DOHH2 (cell line): ENCODE measurements around the gene KRTAP4-5.

Experiments used
- H3F3A ChIP-seq: fragments of 200-600 bp; sonication (generic), shearing (Covaris generic); 2 replicates; pipeline ENCODE4 v1.6.0; 2016; ENCODE audit warnings: antibody characterized with exemption, mild to moderate bottlenecking; ENCODE audit not compliant: control insufficient read depth, insufficient read depth
- H3K27ac ChIP-seq: fragments of 200-600 bp; sonication (generic); 2 replicates; pipeline ENCODE4 v1.5.1; 2014; ENCODE audit warnings: low read depth, mild to moderate bottlenecking, low read length, moderate library complexity
- H3K27me3 ChIP-seq: fragments of 200-600 bp; sonication (generic); 2 replicates; pipeline ENCODE4 v1.6.1; 2014; ENCODE audit warnings: mild to moderate bottlenecking, low read length, mixed read lengths; ENCODE audit not compliant: control insufficient read depth
- H3K36me3 ChIP-seq: fragments of 200-600 bp; sonication (generic); 2 replicates; pipeline ENCODE4 v1.6.1; 2014; ENCODE audit warnings: mild to moderate bottlenecking, low read length, moderate library complexity, mixed read lengths; ENCODE audit not compliant: control insufficient read depth
- H3K4me1 ChIP-seq: fragments of 200-600 bp; sonication (generic); 2 replicates; pipeline ENCODE4 v1.6.1; 2014; ENCODE audit warnings: mild to moderate bottlenecking, low read length, mixed read lengths; ENCODE audit not compliant: control insufficient read depth
- H3K4me2 ChIP-seq: fragments of 200-600 bp; sonication (generic); 2 replicates; pipeline ENCODE4 v1.6.0; 2014; ENCODE audit warnings: mild to moderate bottlenecking, low read length, moderate library complexity
- H3K4me3 ChIP-seq: fragments of 200-600 bp; sonication (generic); 2 replicates; pipeline ENCODE4 v1.5.1; 2014; ENCODE audit warnings: mild to moderate bottlenecking, low read length, mixed read lengths
- H3K79me2 ChIP-seq: fragments of 200-600 bp; sonication (generic); 2 replicates; pipeline ENCODE4 v1.6.1; 2014; ENCODE audit warnings: mild to moderate bottlenecking, low read length, mixed read lengths; ENCODE audit not compliant: control insufficient read depth
- H3K9me2 ChIP-seq: fragments of 200-600 bp; sonication (generic); replicated peaks from 2 replicates; pipeline ENCODE4 v1.6.1; 2014; ENCODE audit warnings: mild to moderate bottlenecking, low read length, mixed read lengths; ENCODE audit not compliant: control insufficient read depth
- H3K9me3 ChIP-seq: fragments of 200-600 bp; sonication (generic); 2 replicates; pipeline ENCODE4 v1.6.1; 2014; ENCODE audit warnings: antibody characterized with exemption, low read length, mixed read lengths; ENCODE audit not compliant: control insufficient read depth, insufficient read depth
- H4K20me1 ChIP-seq: fragments of 200-600 bp; sonication (generic); 2 replicates; pipeline ENCODE4 v1.6.0; 2014; ENCODE audit warnings: low read depth, mild to moderate bottlenecking, antibody characterized with exemption, low read length, moderate library complexity; ENCODE audit not compliant: control insufficient read depth, insufficient read depth
- CTCF ChIP-seq: fragments of 200-600 bp; sonication (generic); IDR thresholded peaks from one replicate; pipeline ENCODE4 v1.5.1; 2014; ENCODE audit warnings: antibody characterized with exemption, mild to moderate bottlenecking, low read depth, low read length; ENCODE audit not compliant: poor library complexity, severe bottlenecking
- EZH2phosphoT487 ChIP-seq: fragments of 200-600 bp; sonication (generic); IDR thresholded peaks from 2 replicates; pipeline ENCODE4 v1.6.1; 2017; ENCODE audit warnings: borderline replicate concordance, mild to moderate bottlenecking, antibody characterized with exemption, low read length, moderate library complexity, mixed read lengths

KRTAP4-5 gene

GRCh38 chr17:41178843-41179616 is 29.4 kb upstream of the KRTAP4-5 start:
- peaks cover 8% of the 10 kb centered on the region for H3K4me1 ChIP-seq
- no peaks in the 10 kb centered on the region for H3K9me2 ChIP-seq
- TF ChIP-seq CTCF (no peak), EZH2phosphoT487 (no peak)
- H3K27me3 ChIP-seq, result peaks cover 14% of the 10 kb centered on the region
- no peaks in the 10 kb centered on the region for H3K9me3 ChIP-seq
- H3F3A ChIP-seq, result no peaks in the 10 kb centered on the region
- H3K4me3 ChIP-seq, result no peak overlapping the region
- H3K4me2 ChIP-seq, result no peak overlapping the region
- H4K20me1 ChIP-seq, result no peaks in the 10 kb centered on the region
- no peaks in the 10 kb centered on the region for H3K79me2 ChIP-seq
- no peak overlapping the region for H3K27ac ChIP-seq
- H3K36me3 ChIP-seq, result no peaks in the 10 kb centered on the region

DNA sequence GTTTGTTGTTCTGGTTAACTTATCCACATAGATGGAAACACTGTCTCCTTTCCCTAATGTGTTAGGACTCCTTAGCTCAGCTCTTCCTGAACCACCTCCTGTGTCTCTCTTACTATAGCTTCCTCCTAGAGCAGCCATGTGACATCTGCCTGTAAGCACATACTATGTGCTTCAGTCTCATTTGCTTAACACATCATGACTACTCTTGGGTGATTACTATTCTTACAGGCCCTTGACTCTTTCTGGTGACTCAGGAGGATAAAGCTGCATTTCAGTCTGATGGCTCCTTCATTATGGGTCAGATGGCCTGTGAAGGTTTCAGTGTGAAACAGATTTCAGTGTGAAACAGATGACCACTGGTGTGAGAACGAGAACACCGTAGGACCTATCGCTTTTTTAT is 28.7 kb upstream of the KRTAP4-5 start:
- peaks cover 14% of the 10 kb centered on the region for H3K27me3 ChIP-seq

GRCh38 chr17:41177727-41178271 is 28.2 kb upstream of the KRTAP4-5 start, which contains the start of gene KRTAP4-2:
Gene KRTAP4-2 (minus strand): TSS chr17:41178221. CDS start chr17:41178164, 57 bp downstream.
- H3K27ac ChIP-seq, result no peak within 1 kb of the TSS
- H3K9me2 ChIP-seq, result no peaks in the 10 kb centered on the region
- peaks cover 14% of the 10 kb centered on the region for H3K27me3 ChIP-seq
- H3K36me3 ChIP-seq, result no peaks in the 10 kb centered on the region
- H4K20me1 ChIP-seq, result no peaks in the 10 kb centered on the region
- H3K4me3 ChIP-seq, result no peak within 1 kb of the TSS
- TF ChIP-seq EZH2phosphoT487 (no peak), CTCF (no peak)
- no peaks in the 10 kb centered on the region for H3F3A ChIP-seq
- no peak within 1 kb of the TSS for H3K4me2 ChIP-seq
- H3K79me2 ChIP-seq, result no peaks in the 10 kb centered on the region
- H3K4me1 ChIP-seq, result peaks cover 8% of the 10 kb centered on the region
- no peaks in the 10 kb centered on the region for H3K9me3 ChIP-seq

More for the DNA sequence above, 28.7 kb upstream of the KRTAP4-5 start:
- Histone ChIP-seq H3K4me1 (peaks cover 8% of the 10 kb centered on the region), H3K4me2 (no peak overlapping the region), H3F3A (no peaks in the 10 kb centered on the region), H3K27ac (no peak overlapping the region), H3K9me2 (no peaks in the 10 kb centered on the region), H3K4me3 (no peak overlapping the region), H3K9me3 (no peaks in the 10 kb centered on the region), H4K20me1 (no peaks in the 10 kb centered on the region), H3K36me3 (no peaks in the 10 kb centered on the region), H3K79me2 (no peaks in the 10 kb centered on the region)
- TF ChIP-seq CTCF, result no peak
- TF ChIP-seq EZH2phosphoT487, result no peak
